HepG2 (cell line): ENCODE results near the gene RAB36.

ENCODE experiments used
- IRF1 ChIP-seq: sonication (generic); formaldehyde crosslinking; IDR thresholded peaks from 2 replicates; pipeline ENCODE4 v1.4.0; 2020; ENCODE audit warnings: low read depth, mild to moderate bottlenecking, missing genetic modification reagents
- SPEN ChIP-seq: sonication (generic); formaldehyde crosslinking; IDR thresholded peaks from 2 replicates; pipeline ENCODE4 v1.5.1; 2020; ENCODE audit warnings: low read depth, mild to moderate bottlenecking, missing genetic modification reagents
- ZBTB8A ChIP-seq: sonication (generic); formaldehyde crosslinking; IDR thresholded peaks from 2 replicates; pipeline ENCODE4 v1.4.0; 2020; ENCODE audit warnings: mild to moderate bottlenecking, low read depth, missing genetic modification reagents, borderline replicate concordance

GRCh38 chr22:23113067-23113846 lies 32.0 kb upstream of the RAB36 start:
- TF ChIP-seq IRF1 (CRISPR knock-in tag) (no peak), SPEN (CRISPR knock-in tag) (no peak), ZBTB8A (CRISPR knock-in tag) (no peak)
